GF-D8 (cell line): ENCODE measurements around the gene RNF182.
"Not testable (repeated sequence)": the region's sequence is repeated elsewhere in the genome, so short reads cannot be mapped to it uniquely, and the experiment has no call there.

Experiments used
- DNase-seq: peaks from one replicate; lab custom pipeline; 2025; lab: John Stamatoyannopoulos, UW

Gene RNF182

GRCh38 chr6:13924949-13925881, at the start of gene RNF182:
RNF182 (plus strand) TSS chr6:13924952; CDS start chr6:13977120, 52,168 bp downstream.
- no peak for DNase-seq

- DNase-seq = no peak
These were observed 47.7 kb upstream of the RNF182 start for GRCh38 chr6:13877051-13877450.

GRCh38 chr6:13880061-13880663, 44.6 kb upstream of the RNF182 start:
- DNase-seq = not testable (repeated sequence)

- DNase-seq = no peak
These were observed 43.1 kb upstream of the RNF182 start for GRCh38 chr6:13881621-13882165.

- DNase-seq = no peak
These were observed 40.8 kb upstream of the RNF182 start for GRCh38 chr6:13883966-13884365.

- no peak for DNase-seq
These were observed 40.4 kb upstream of the RNF182 start for GRCh38 chr6:13884397-13884796.

- DNase-seq = no peak
These were observed 39.2 kb upstream of the RNF182 start for GRCh38 chr6:13885601-13886000.

GRCh38 chr6:13886949-13887348, 37.8 kb upstream of the RNF182 start:
- DNase-seq = no peak

- no peak for DNase-seq
These were observed 32.6 kb upstream of the RNF182 start for GRCh38 chr6:13892017-13892645.

- no peak for DNase-seq
These were observed 21.8 kb upstream of the RNF182 start for GRCh38 chr6:13902922-13903321.

GRCh38 chr6:13903364-13903763, 21.4 kb upstream of the RNF182 start:
- DNase-seq = no peak

- DNase-seq = no peak
These were observed 17.8 kb upstream of the RNF182 start for GRCh38 chr6:13907001-13907350.

GRCh38 chr6:13907614-13908215, 17.0 kb upstream of the RNF182 start:
- no peak for DNase-seq

GRCh38 chr6:13908955-13909381, 15.8 kb upstream of the RNF182 start:
- DNase-seq = no peak

- DNase-seq = no peak
These were observed 14.3 kb upstream of the RNF182 start for GRCh38 chr6:13910443-13910842.

- DNase-seq = no peak
These were observed 13.4 kb upstream of the RNF182 start for GRCh38 chr6:13911337-13911736.

GRCh38 chr6:13913226-13914001, 11.3 kb upstream of the RNF182 start:
- DNase-seq = no peak

GRCh38 chr6:13914351-13914750, 10.4 kb upstream of the RNF182 start:
- no peak for DNase-seq

GRCh38 chr6:13915561-13916229, 9.1 kb upstream of the RNF182 start:
- DNase-seq = no peak

GRCh38 chr6:13916230-13916944, 8.4 kb upstream of the RNF182 start:
- DNase-seq = no peak
